K562 (cell line): ENCODE results near the gene TMEM151A. TPM values are rescaled to one million over a fixed set of nuclear protein-coding genes. Genes with fewer than 3 reads are reported as not detected.
A peak's percentile ranks its signal among the peaks of the same experiment; 100 is the strongest.

Experiments
- ATAC-seq: fragments of 200-7000 bp; cut with Tn5 transposase; 3 replicates; pipeline ENCODE4 v1.9.1; 2020; ENCODE audit warnings: moderate library complexity
- BruUV-seq: library from RNA; stranded (reverse); fragments of 400-500 nt; replicated peaks from 2 replicates; lab custom pipeline; 2021; lab: Mats Ljungman, UMichigan
- CTCF ChIA-PET: fragments of 300-600 bp; formaldehyde crosslinking; extraction: SDS; loops from one replicate; lab custom pipeline; 2021; ENCODE audit warnings: low intra/inter-chr PET ratio; lab: Yijun Ruan, JAX
- POLR2A ChIA-PET: fragments of 300-600, 350-650 bp; sonication (Branson Sonifier 250); formaldehyde crosslinking; extraction: SDS; loops from one replicate; lab custom pipeline; 2021; ENCODE audit warnings: antibody characterized with exemption, inconsistent platforms; lab: Yijun Ruan, JAX
- DNase-seq, 4 experiments: peaks; one replicate each; pipeline versions ENCODE4 v3.0.0 to v3.0.0-alpha.2; 2011 to 2018; ENCODE audit warnings: low spot score in 3 of 4, mixed read lengths in 3 of 4; ENCODE audit errors: extremely low read depth in 1 of 4
- FAIRE-seq: peaks from 2 replicates; lab custom pipeline; 2011; peaks lifted over from hg19 to GRCh38; lab: Jason Lieb, UNC
- H2AFZ ChIP-seq: 2 replicates; pipeline ENCODE4 v1.6.0; 2011; ENCODE audit warnings: low read depth, low read length, control low read depth, inconsistent platforms
- H3K27ac ChIP-seq: fragments of 200-600 bp; 3 replicates; pipeline ENCODE4 v1.8.0; 2011; ENCODE audit warnings: low read depth, mild to moderate bottlenecking, control low read depth, inconsistent platforms, low read length, moderate library complexity, mixed read lengths; ENCODE audit errors: extremely low read depth
- H3K27me3 ChIP-seq, 2 experiments: fragments of 300-600 bp in 1 of 2; 2 replicates in 1 of 2; 3 replicates in 1 of 2; pipeline versions ENCODE4 v1.6.0 to v1.8.0; 2011; ENCODE audit warnings: inconsistent platforms in 2 of 2, low read length in 2 of 2, mild to moderate bottlenecking in 1 of 2, mixed read lengths in 1 of 2, moderate library complexity in 1 of 2; ENCODE audit not compliant: control insufficient read depth in 2 of 2, insufficient read depth in 2 of 2
- H3K36me3 ChIP-seq: fragments of 300-600 bp; 3 replicates; pipeline ENCODE4 v1.8.0; 2011; ENCODE audit warnings: mild to moderate bottlenecking, low read length, inconsistent platforms; ENCODE audit not compliant: control insufficient read depth, insufficient read depth
- H3K4me1 ChIP-seq, 2 experiments: fragments of 200-600 bp in 1 of 2; replicated peaks in 1 of 2; 2 replicates in 1 of 2; 3 replicates in 1 of 2; pipeline versions ENCODE4 v1.5.1 to v1.8.0; 2011; ENCODE audit warnings: inconsistent platforms in 2 of 2, low read length in 2 of 2, mild to moderate bottlenecking in 1 of 2, mixed read lengths in 1 of 2, moderate library complexity in 1 of 2; ENCODE audit not compliant: control insufficient read depth in 2 of 2, insufficient read depth in 2 of 2
- H3K4me2 ChIP-seq: 2 replicates; pipeline ENCODE4 v1.6.1; 2011; ENCODE audit warnings: low read length, control low read depth, inconsistent platforms, mixed read lengths; ENCODE audit not compliant: insufficient read depth
- H3K4me3 ChIP-seq: fragments of 200-600 bp; sonication (generic), shearing (Covaris generic); 2 replicates; pipeline ENCODE4 v1.5.1; 2016; ENCODE audit warnings: control low read depth, inconsistent platforms
- H3K79me2 ChIP-seq: fragments of 200-600 bp; 3 replicates; pipeline ENCODE4 v1.8.0; 2011; ENCODE audit warnings: low read length, inconsistent platforms; ENCODE audit not compliant: control insufficient read depth, insufficient read depth
- H3K9ac ChIP-seq, 2 experiments: 2 replicates each; pipeline versions ENCODE4 v1.6.0 to v1.6.1; 2011; ENCODE audit warnings: low read depth in 2 of 2, low read length in 2 of 2, control low read depth in 1 of 2, inconsistent platforms in 1 of 2, mild to moderate bottlenecking in 1 of 2, mixed read lengths in 1 of 2; ENCODE audit not compliant: insufficient read depth in 1 of 2
- H3K9me1 ChIP-seq: one replicate; pipeline ENCODE4 v1.6.0; 2011; ENCODE audit warnings: inconsistent platforms, mild to moderate bottlenecking, low read length, moderate library complexity; ENCODE audit not compliant: control insufficient read depth, insufficient read depth
- H3K9me3 ChIP-seq: replicated peaks from 2 replicates; pipeline ENCODE4 v1.5.1; 2011; ENCODE audit warnings: low read depth, low read length, inconsistent platforms; ENCODE audit not compliant: control insufficient read depth, insufficient read depth
- H4K20me1 ChIP-seq: replicated peaks from 2 replicates; pipeline ENCODE4 v1.6.1; 2011; ENCODE audit warnings: low read length, inconsistent platforms, mixed read lengths; ENCODE audit not compliant: control insufficient read depth, insufficient read depth
- PTRF ChIP-seq: fragments of 450-650 bp; IDR thresholded peaks from 2 replicates; pipeline ENCODE4 v1.6.1; 2016; ENCODE audit warnings: mild to moderate bottlenecking, missing genetic modification characterization, missing compliant biosample characterization
- THRA ChIP-seq: fragments of 450-650 bp; IDR thresholded peaks from 2 replicates; pipeline ENCODE4 v1.6.1; 2017; ENCODE audit warnings: mild to moderate bottlenecking, moderate library complexity
- ZFP36 ChIP-seq: fragments of 150-350 bp; IDR thresholded peaks from 2 replicates; pipeline ENCODE4 v1.6.1; 2018; ENCODE audit warnings: low read length, low read depth; ENCODE audit not compliant: partially characterized antibody
- ZKSCAN3 ChIP-seq: fragments of 250-450 bp; sonication (Bioruptor Pico); IDR thresholded peaks from 2 replicates; pipeline ENCODE4 v1.4.0; 2020
- WGBS: fragments of 100-300 bp; shearing (Covaris generic); methylation state at CpG from one replicate; pipeline ENCODE4 v1.1.6; 2016; ENCODE audit warnings: low coverage, mixed read lengths; ENCODE audit not compliant: insufficient coverage; ENCODE audit errors: missing lambda C conversion rate; 5-methylcytosine and 5-hydroxymethylcytosine counted together
- in situ Hi-C: fragments of 300-500 bp; cut with MboI; formaldehyde crosslinking; loops from 4 replicates; pipeline ENCODE4 v1.15.0; 2018; ENCODE audit warnings: inconsistent platforms, mixed read lengths
- intact Hi-C: fragments of 100-400 bp; cut with micrococcal nuclease; formaldehyde crosslinking; loops from 2 replicates; pipeline ENCODE4 v1.14.2; 2022
- polyA plus RNA-seq, 8 experiments: library from polyadenylated mRNA; depleted of rRNA in 4 of 8; stranded (reverse) in 5 of 8; unstranded in 3 of 8; fragments of >200 nt; fragmentation: Nextera tagmentation in 2 of 8; fragmentation: Illumina TruSeq in 1 of 8; extraction: Ambion mirVana in 2 of 8; extraction: Trizol in 1 of 8; gene quantifications; 2 replicates each; pipeline versions ENCODE4 v1.2.1 to v1.2.3, GENCODE V29; 2011 to 2014; ENCODE audit warnings: inconsistent platforms in 1 of 8, missing spikeins in 1 of 8
- total RNA-seq, 7 experiments: library from RNA; depleted of rRNA in 6 of 7; stranded (reverse); fragments of >200 nt in 6 of 7; fragmentation: Illumina TruSeq in 2 of 7; extraction: Trizol in 2 of 7; gene quantifications; 2 replicates each; pipeline versions ENCODE4 v1.2.1 to v1.2.3, GENCODE V29; 2011 to 2021; ENCODE audit warnings: low replicate concordance in 1 of 7

Gene TMEM151A
- total and polyA plus RNA-seq, 9 of the 15 experiments (the other 6 are each of a cell fraction or from before 2014, with no cell fraction given) = not detected

GRCh38 chr11:66314186-66314501 is 22.4 kb downstream of the TMEM151A start:
- Histone ChIP-seq H4K20me1 (no peaks in the 10 kb centered on the region), H3K27ac (no peak overlapping the region), H3K4me2 (no peak overlapping the region), H3K9me3 (no peaks in the 10 kb centered on the region), H3K27me3 (no peaks in the 10 kb centered on the region), H3K9me1 (no peaks in the 10 kb centered on the region), H3K4me3 (no peak overlapping the region), H3K36me3 (no peaks in the 10 kb centered on the region), H3K4me1 (peaks cover 22 to 73% of the 10 kb centered on the region in 2 experiments)
- ATAC-seq (no peak), DNase-seq (no peak)
- no TSS peak for BruUV-seq
- WGBS = 70% methylated on average over 1 of the region's 1 CpG
- POLR2A ChIA-PET = interaction anchor here (0.6 to 1.9 kb wide), 2 partner anchors 8 to 929 kb away, joined by 4 to 9 read pairs; no protein-coding TSS in a partner anchor
- CTCF ChIA-PET = no interaction called here
- TF ChIP-seq THRA (no peak), ZKSCAN3 (CRISPR knock-in tag) (no peak), PTRF (tag) (no peak), ZFP36 (peak; percentile 58)
- TF ChIP-seq, all 486 proteins: peak for 1
- H3K79me2 ChIP-seq = no peaks in the 10 kb centered on the region
- FAIRE-seq = no peak
- H3K9ac ChIP-seq = no peak overlapping the region
- intact Hi-C loops = no loop called here
- no peak overlapping the region for H2AFZ ChIP-seq
- in situ Hi-C loops = no loop called here
